T-helper 9 cell (primary cell): ENCODE results near the gene SLX4IP.

Experiments
- DNase-seq: peaks from one replicate; pipeline ENCODE4 v3.0.0-alpha.2; 2020

The SLX4IP gene

DNA sequence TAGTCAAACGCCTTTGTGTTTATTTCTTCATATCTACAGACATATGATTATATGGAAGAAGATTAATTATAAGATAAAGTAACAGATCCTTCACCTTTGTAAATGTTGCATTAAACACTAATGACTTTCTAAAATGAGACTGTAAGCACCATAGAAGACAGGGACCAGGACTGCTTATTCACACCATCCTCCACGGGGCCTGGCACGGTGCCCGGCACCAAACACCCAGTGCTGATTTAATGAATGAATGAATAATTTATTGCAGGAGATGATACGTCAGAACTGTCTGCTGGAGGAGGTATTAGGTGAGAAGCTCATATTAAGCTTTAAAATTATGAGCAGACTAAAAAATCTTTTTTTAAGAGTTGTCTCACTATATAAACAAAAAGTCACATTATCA lies 88.3 kb downstream of the SLX4IP start:
- DNase-seq: no peak

DNA sequence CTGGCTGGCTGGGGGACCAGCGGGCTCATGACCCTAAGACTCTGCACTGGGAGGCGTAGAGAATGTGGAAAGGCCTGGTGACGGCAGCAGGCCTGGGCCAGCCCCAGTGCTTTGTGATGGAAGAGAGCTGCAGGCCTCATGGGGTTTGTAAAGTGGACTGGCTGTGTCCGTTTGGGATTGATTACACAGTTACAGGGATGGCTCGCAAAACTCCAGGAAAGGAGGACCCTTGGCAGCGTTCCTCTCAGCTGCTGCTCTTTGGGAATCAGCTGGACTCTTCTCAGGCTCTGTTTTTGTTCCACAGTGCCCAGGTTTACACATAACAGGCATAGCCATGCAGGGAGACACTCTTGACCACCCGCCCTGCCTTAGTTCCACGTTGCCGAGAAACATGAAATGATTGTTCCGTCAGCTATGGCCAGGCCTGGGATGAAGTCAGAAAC lies 89.0 kb downstream of the SLX4IP start:
- DNase-seq: no peak

DNA sequence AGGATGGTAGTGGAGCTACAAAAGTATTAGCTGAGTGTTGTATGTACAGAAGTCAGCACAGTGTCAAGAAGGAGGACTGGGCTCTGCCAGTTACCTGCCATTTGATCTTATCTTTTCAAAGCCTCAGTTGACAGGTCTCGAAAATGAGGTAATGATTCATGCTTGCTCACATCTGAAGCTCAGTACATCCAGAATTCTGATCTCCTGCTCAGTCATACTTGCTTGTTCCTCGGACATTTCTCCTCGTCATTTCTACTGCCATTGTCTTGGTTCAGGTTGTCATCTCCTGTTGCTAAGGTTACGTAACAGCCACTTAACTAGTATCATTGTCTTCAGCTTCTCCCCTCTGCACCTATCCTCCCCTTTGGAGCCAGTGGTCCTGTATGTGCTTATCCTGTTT lies 89.5 kb downstream of the SLX4IP start:
- DNase-seq: no peak

DNA sequence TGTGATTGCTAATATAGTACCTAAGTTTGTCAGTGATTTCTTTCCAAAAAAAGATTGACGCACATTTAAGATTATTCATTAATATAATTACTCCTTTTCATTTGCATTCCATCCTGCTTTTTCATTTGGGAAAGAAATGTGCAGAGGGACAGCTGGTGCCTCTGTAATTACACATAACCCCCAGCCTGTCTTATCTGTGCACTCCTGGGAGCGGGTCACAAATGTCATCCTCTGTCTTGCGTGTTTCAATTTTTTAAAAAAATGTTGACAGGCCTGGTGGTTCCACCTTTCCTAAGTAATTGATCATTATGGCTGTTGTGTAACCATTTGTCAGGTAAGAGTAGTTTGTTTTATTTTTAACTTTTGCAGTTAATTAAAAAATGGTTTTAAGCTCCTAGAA lies 92.7 kb downstream of the SLX4IP start:
- no peak for DNase-seq

DNA sequence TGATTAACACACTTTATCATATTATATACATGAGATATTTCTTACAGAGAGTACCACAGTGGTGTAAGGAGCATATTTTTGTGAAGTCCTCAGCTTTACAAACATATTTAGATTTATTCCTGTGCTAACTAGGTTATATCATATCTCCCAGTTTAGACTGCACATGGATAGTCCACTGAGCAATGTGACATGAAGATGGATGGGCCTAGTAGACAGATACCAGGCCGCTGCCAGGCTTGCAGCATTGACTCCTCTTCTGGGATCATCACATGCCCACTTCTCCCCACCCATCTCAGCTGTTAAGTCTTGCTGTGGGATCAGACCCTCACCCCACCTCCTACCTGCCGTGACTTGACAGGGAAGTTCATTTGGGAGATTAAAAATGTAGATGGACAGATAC lies 95.8 kb downstream of the SLX4IP start:
- no peak for DNase-seq

DNA sequence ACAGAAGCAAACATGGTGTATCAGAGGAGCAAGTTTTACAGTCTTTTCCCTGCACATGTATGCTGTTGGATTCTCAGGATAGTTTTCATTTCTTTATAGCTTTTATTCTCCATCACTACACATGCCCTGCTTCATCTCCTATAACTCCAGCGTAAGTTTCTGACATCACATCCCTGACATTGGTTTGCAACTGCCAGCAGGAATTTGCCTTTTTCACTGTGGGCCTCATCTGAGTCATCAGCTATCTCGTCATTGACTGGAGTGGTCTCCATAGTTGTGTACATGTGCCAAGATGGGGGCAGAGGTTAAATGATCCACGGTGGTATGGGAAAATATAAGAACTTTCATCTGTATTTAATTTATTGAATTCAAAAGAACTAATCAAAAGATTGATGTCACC lies 96.7 kb downstream of the SLX4IP start:
- no peak for DNase-seq

DNA sequence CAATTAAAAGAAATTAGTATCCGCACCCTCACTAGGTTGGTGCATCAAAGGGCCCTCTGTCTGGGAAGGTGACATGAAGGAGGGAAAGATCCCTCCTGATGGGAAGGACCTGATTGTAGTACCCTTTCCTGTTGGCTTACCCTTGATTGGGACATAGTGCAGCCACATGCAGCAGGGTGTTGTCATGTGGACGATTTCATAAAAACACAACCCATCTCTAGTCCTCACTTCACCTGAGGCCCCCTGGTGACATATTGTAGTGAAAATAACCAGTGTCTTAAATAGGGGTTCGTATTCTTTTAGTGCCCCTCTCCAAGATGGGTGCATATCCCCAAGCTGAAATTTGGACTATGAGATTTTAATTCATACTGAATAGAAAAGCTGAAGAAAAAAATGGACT lies 97.3 kb downstream of the SLX4IP start:
- DNase-seq: no peak

DNA sequence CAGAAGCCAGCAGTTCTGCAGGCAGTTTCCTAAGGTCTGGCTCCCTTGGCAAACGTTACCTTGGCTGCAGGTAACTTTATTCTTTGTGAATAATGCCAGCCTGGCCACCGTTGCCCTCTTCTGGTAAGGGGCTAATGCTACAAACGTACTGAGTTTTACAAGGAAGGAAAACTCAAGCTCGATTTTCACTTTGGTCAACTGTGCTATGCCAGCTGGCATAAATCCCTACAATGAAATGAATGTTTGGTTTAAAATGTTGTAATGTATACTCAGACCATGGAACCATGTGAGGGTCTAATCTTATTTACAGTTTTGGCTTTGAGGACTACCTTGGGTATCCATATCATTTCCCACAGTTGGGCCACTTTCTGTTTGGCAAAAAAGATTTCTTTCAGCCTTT lies 101.4 kb downstream of the SLX4IP start:
- DNase-seq: no peak

DNA sequence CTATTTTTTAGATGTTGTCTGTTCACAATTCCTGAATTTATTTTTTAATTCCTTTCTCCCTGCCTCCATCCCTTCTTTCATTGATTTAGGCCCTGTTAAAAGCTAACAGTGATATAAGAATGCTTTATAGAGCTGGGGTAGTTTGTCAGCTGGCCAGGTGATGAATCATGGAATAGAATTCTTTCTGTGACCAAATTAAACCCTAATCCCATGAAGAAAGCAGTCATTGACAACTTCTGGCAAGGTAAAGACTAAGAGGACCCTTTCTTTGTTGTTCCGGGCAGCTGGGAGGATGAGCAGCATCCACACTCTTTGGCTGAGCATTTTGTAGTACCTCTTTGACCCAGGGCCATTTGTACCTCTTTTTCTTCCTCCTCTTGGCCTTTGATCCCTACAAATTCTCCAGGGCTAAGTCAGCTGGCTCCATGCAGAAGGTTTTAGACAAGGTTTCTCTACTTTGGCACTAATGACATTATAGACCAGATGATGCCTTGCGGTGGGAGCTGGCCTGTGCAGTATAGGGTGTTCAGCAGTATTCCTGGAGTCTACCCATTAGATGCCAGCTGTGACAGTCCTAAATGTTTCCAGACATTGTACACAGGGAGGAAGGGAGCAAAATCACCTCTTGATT lies 102.9 kb downstream of the SLX4IP start:
- no peak for DNase-seq

DNA sequence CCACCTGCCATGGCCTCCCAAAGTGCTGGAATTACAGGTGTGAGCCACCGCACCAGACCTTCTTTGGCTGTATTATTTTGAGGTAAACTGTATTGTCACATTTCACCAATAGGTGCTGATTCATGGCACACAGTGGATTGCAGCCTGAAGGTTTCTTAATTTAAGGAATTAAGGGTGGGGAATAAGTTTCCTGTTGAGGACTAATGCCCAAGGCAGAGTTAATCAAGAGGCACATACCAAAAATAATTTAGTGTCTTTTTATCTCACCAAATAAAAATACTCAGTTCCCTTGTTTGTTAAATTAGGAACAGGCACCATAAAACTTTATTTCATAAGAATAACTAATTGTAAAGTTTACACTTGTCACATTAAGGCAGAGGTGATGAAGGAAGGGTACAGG lies 103.7 kb downstream of the SLX4IP start:
- DNase-seq: no peak

DNA sequence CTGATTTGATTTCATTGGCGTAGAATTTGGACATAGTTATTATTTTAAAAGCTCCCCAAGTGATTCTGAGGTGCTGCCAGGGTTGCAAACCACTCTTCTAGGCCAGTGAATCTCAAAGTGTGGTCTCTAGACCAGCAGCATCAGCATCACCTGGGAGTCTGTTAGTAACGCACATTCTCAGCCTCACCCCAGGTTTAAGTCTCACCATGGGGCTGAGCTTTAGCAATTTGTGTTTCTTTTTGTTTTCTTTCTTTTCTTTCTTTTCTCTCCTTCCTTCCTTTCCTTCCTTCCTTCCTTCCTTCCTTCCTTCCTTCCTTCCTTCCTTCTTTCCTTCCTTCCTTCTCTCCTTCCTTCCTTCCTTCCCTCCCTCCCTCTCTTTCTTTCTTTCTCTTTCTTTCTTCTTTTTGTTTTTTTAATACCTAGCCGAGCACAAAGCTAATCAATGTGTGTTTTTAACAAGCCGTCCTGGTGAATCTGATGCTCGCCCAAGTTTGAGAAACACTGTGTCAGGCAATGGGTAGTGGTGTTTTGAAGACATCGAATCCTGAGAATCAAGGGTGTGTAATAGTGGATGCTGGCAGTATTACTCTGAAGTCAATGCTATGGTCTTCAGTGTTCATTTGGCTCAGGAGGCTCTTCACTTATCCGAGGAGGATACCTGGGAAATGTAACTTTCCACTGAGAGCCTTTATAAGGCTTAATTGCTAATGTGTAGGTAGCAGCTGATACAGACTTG lies 104.9 kb downstream of the SLX4IP start:
- no peak for DNase-seq

DNA sequence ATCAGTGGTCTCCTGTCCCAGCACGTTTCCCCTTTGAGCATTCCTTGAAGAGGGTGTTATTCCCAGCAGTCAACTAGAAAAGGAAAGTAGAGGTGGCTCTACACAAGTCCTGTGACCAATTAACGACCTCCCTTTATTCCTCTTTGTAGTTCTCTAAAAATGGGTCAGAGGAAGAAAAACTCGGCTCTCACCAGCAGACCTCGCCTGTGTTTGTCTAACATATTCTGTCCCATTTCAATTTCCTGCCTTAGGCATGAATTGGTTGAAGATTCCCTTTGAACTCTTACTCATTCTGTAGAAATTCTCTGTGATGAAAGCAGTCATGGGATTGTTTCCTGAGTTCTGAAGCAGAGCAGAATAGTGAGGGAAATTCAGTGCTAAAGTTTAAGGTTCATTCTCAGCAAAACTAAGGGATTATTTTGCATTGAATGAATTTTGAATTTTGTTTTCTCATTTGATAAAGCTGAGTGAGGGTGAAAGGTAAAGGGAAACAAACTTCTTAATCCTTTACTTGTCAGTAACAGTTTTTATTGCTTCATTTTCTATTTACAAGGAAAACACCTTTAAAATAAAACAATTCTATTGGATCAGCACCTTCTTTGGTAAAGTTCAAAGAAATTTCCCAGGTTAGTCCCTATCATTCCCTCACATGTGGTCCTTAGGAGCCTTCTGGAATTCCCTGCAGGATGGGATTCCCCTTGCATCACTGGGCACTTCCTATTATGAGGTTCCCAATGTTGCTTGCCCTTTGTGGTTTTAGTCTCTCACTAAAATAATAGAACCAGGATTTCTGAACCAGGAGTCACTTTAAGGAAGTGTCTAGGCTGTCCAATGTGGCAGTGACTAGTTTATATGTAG lies 105.8 kb downstream of the SLX4IP start:
- DNase-seq: no peak

DNA sequence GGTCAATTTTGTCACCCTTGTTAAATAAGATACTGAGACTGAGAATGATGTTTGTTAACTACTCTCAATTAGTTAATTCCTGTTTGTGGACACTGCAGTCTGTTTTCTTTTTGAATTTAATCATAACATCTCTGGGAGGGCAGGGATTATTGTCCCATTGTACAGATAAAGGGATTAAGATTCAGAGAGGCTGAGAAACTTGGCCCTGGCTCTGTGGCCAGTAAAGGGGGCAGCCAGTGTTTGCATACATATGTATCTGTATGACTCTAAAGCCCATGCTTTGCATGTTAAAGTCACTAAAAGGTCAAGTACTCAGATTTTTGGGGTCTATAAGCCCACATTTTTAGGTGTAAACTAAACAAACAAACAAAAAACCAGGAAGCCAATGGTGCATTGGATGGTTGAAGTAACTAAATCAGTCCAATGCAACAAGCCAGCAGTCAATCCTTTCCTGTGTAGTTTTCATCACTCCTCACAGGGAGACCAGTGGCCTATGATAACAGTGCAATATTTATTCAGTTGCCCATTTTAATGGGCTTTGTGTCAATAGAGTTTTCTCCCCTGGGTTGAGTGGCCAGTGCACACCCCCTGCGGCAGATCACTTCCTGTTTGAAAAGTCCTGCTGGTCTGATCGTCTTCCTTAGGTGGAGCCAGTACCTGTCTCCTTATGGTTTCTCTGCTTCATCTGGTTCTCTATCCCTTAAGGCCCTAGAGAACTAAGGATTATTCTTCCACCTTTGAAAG lies 106.7 kb downstream of the SLX4IP start:
- no peak for DNase-seq

DNA sequence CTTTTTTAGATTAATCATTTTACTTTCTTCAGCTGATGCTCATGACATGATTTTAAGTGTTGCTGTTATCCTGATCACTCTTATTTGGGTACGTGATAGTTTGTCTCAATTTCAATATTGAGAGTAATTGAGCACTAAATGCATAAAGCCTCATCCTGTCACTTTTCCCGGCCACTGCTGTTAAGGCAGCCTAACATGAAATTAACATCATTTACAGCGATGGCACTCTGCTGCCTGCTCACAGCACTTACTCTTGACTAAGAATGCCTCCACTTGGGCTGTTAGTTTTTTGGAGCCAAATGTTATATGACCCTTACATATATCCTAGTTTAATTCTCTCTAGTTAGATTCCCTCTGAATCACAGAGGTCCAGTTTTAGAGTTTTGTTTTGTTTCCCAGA lies 107.3 kb downstream of the SLX4IP start:
- no peak for DNase-seq

DNA sequence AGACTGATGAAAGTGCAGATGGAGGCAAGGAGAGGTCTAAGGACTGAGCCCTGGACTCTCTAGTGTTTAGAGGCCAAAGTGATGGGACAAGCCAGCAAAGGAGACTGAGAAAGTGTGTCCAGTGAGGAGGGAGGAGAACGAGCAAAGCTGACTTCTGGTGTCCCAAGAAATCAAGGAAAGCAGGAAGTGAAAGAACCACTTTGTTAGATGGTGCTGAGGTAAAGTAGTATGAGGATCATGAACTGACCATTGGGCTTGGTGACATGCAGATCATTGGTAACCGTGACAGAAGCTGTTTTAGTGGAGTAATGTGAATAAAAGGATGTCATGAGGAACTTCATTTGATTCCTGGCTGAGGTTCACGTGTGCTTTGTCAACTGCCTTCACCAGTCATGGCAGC lies 108.4 kb downstream of the SLX4IP start:
- no peak for DNase-seq

DNA sequence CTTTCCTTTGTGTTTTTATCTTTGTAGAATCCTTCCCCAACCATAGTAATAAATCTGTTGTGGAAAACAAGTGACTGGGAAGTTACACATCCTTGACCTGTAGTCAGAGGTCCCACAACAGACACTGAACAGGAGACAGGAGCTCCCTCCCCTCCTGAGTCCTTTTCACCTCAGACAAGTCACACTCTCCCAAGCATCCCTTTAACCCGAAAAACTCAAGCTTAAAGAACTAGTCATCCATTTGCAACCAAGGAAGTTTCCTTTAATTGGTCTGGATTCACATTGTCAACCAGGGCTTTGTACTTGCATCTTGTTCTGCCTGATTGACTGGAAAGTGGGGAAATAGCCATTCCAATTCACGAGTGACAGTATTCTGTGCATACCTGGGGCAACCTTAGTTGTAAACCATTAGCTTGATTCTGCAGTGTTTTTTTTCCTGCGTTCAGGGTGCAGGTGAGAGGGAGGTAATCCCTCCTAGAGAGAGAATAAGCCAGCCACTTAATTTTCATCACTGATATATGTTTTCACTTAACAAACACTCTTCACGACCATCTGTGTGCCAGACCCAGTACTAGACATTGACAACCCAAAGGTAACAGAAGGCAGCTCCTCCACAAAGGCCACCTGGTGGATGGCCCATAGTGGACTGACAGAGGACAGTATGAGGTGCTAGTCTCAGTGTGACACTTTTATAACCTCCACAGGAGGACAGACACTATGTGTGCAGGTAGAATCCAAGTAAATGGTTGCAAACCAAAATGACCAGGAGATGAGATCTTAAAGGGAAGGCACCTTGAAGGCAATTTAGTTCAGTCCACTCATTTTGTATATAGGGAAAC lies 112.4 kb downstream of the SLX4IP start:
- no peak for DNase-seq

DNA sequence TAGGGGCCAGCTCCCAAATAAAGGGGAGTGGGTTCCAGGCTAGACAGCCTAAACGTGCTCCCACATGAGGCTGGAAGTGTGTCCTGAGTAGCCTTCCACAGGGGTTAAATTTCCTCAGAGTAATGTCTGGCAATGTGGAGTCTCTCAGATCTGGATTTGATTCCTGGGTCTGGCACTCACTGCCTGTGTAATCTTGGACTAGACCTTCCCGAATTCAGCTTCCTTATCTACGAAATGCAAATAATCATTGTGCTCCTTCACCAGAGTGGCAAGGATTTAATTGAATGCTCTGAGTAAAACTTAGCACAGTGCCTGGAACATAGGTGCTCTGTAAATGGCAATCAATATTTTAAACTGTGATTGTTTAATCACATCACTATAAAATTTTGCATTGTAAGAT lies 114.4 kb downstream of the SLX4IP start:
- DNase-seq: no peak

DNA sequence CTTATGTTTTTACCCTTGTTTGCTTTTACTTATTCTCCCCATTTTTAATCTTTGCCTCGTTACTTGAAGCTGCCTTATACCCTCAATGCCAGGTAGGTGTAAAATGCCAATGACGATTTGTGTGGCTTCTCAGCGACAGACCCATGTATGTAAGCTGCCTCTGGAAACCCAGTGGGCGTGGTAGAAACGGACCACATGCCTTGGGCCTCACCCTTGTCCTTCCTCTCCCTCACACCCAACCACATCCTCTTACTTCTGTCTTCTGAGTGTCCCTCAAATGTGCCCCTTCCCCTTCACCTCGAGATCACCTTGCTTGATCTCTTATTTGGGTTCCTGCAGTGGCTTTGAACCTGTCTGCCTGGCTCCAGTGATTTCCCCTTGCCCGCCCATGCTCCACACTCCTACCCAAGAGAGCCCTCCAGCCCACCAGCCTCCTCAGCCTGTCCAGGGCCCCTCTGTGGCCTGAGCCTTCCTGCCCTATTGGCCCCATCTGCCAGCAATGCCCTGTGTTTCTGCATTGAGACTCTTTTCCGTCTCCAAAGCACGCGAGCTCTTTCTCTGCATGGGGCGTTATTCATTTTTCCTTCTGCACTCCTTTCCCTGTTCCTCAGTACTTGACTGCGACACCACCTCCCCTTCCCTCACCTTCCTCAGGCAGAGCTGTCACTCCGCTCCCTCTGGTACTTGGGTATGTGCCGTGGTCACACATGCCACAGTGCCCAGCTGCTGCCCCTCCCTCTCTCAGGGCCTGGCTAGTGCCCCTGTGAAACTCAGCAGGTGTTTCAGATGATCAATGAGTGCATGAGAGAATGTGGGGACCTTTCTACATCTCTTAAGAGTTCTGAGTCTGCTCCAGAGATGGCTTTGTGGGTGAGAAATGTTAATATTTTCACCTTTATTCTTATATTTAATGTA lies 115.4 kb downstream of the SLX4IP start:
- no peak for DNase-seq

DNA sequence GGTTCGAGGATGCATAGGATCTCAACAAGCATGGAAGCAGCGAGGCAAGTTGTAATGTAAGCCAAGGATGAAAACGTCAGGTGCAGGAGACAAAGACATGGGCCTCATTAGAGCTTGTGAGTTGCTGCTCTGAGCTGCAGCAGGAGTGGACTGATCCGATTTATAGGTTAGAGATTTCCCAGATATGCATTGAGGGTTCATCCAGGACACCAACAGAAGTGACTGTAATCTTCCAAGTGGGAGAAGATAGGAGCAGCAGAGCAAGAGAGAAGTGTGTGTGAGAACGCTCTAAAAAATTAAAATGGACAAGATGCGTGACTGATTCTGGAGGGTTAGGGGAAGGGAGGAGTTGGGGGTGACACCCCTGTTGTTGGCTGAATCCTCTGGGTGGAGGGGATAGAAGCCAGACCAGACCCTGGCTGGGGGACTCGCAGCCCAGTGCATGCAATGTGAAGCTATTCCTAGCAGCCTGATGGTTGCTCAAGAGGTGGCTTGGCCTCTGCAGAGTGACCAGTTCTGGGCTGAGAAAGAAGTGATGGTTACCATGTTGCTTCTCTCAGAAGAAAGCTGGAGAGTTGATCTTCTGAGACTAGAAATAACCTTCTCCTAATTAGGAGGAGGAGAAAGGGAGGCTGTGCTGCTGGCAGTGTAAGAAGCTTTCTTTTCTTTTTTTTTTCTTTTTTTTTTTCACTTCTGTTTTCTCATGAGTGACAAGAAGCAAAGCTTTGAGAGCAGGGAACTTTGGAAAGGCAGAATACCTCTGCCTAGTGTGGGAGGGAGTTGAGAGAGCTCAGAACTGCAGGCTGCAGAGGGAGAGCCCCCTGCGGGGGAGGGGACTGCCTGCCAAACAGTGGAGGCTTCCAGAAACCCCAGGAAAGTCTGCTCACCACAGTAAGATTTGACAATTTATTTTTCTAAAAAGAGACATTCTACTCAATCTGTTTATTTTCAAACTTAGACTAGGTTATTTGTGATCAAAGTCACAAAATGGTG lies 116.9 kb downstream of the SLX4IP start:
- DNase-seq: no peak
